Sigmoid colon (tissue), 7 donors: ENCODE data around the gene PCDH12. TPM values are rescaled to one million over a fixed set of nuclear protein-coding genes. Genes with fewer than 3 reads are reported as not detected.

Source experiments
- DNase-seq: peaks from one replicate; pipeline ENCODE4 v3.0.0-alpha.2; 2019
- H3K27ac ChIP-seq, 4 donors: fragments of 200-600 bp; sonication (generic); one replicate each; pipeline ENCODE4 v1.5.1; 2016 to 2019; ENCODE audit warnings: mild to moderate bottlenecking in 1 of 4
- H3K27me3 ChIP-seq, 3 donors: fragments of 200-600 bp; sonication (generic); one replicate each; pipeline ENCODE4 v1.5.1; 2019; ENCODE audit warnings: mild to moderate bottlenecking in 1 of 3
- H3K36me3 ChIP-seq, 4 donors: fragments of 200-600 bp; sonication (generic); one replicate each; pipeline ENCODE4 v1.5.1; 2016 to 2019
- H3K4me1 ChIP-seq, 4 donors: fragments of 200-600 bp; sonication (generic); one replicate each; pipeline ENCODE4 v1.5.1; 2017 to 2019
- H3K4me3 ChIP-seq, 4 donors: fragments of 200-600 bp; sonication (generic); one replicate each; pipeline ENCODE4 v1.5.1; 2017 to 2019; ENCODE audit warnings: mild to moderate bottlenecking in 2 of 4, moderate library complexity in 1 of 4
- H3K9me3 ChIP-seq, 4 donors: fragments of 200-600 bp in 3 of 4; sonication (generic) in 3 of 4; one replicate each; pipeline versions ENCODE4 v1.5.1 to v1.6.1; 2013 to 2019
- EP300 ChIP-seq, 4 donors: sonication (generic); formaldehyde crosslinking; IDR thresholded peaks; one replicate each; pipeline ENCODE4 v1.6.1; 2017; ENCODE audit warnings: antibody characterized with exemption in 4 of 4
- POLR2A ChIP-seq, 2 donors: fragments of 450-650 bp; IDR thresholded peaks; one replicate each; pipeline ENCODE4 v1.6.1; 2016; ENCODE audit warnings: antibody characterized with exemption in 2 of 2, mild to moderate bottlenecking in 2 of 2, moderate library complexity in 2 of 2
- POLR2AphosphoS5 ChIP-seq, 4 donors: sonication (generic); formaldehyde crosslinking; IDR thresholded peaks; one replicate each; pipeline ENCODE4 v1.6.1; 2017; ENCODE audit warnings: antibody characterized with exemption in 4 of 4
- WGBS, 2 donors: extraction: QIAGEN DNeasy Blood & Tissue Kit; methylation state at CpG; one replicate each; pipeline ENCODE4 v1.1.7; 2013; 5-methylcytosine and 5-hydroxymethylcytosine counted together
- intact Hi-C: fragments of 100-400 bp; cut with DNase I; formaldehyde crosslinking; loops from one replicate; pipeline ENCODE4 v1.15.1; 2023
- polyA plus RNA-seq, 3 donors: library from polyadenylated mRNA; stranded (reverse); fragments of 200-250 nt; gene quantifications; one replicate each; pipeline ENCODE4 v1.2.3, GENCODE V29; 2013
- total RNA-seq, 4 donors: library from RNA; depleted of rRNA; stranded (reverse); fragments of >200 nt; gene quantifications; one replicate each; pipeline ENCODE4 v1.1.0, GENCODE V29; 2016
- TF ChIP-seq, protein P1 (sequence below), 4 experiments: fragments of 450-650 bp in 3 of 4; fragments of 200-600 bp in 1 of 4; IDR thresholded peaks; one replicate each; pipeline ENCODE4 v1.5.1; 2016 to 2019; ENCODE audit warnings: antibody characterized with exemption in 4 of 4, mild to moderate bottlenecking in 3 of 4, moderate library complexity in 2 of 4
- donor health status: healthy with polysubstance abuse.
- donor health status: Bipolar disorder and iron deficiency.
- donor health status: healthy.

PCDH12 gene
- total and polyA plus RNA-seq, 7 donors = 0.23 to 6.2 (median 0.69) TPM

DNA sequence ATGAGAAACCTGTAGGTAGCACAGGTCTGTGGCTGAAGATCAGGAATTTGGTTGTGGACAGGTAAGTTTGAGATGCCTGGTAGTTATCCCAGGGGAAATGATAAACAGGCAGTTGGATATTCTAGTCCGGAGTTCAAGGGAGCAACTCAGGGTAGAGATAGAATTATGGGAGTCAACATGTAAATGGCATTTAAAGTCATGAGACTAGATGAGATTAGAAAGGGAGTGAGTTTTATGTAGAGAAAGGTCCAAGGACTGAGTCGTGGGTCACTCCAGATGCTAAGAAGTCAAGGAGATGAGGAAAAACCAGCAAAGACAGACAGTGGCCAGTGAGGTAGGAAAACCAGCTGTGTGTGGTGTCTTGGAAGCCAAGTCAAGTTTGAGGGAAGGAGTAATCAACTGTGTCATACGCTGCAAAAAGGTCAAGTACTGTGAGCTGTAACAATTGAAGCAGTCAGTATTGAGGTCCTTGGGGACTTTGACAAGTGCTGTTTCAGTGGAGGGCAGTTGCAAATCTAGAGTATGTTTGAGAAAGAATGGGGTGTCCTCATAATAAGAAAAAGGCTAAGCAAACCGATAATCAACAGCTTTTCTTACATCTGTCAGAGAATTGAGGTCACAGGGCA, 36.6 kb upstream of the PCDH12 start:
- Histone ChIP-seq H3K4me3 (no peak overlapping the region), H3K9me3 (no peaks in the 10 kb centered on the region), H3K36me3 (peaks cover 0 to 60% (median 10%) of the 10 kb centered on the region in 4 donors), H3K4me1 (peaks cover 0 to 5% (median 0%) of the 10 kb centered on the region in 4 donors), H3K27me3 (no peaks in the 10 kb centered on the region), H3K27ac (no peak overlapping the region)
- no peak for TF ChIP-seq POLR2AphosphoS5 (IDR thresholded peaks at IDR 0.05)
- TF ChIP-seq, protein P1, sequence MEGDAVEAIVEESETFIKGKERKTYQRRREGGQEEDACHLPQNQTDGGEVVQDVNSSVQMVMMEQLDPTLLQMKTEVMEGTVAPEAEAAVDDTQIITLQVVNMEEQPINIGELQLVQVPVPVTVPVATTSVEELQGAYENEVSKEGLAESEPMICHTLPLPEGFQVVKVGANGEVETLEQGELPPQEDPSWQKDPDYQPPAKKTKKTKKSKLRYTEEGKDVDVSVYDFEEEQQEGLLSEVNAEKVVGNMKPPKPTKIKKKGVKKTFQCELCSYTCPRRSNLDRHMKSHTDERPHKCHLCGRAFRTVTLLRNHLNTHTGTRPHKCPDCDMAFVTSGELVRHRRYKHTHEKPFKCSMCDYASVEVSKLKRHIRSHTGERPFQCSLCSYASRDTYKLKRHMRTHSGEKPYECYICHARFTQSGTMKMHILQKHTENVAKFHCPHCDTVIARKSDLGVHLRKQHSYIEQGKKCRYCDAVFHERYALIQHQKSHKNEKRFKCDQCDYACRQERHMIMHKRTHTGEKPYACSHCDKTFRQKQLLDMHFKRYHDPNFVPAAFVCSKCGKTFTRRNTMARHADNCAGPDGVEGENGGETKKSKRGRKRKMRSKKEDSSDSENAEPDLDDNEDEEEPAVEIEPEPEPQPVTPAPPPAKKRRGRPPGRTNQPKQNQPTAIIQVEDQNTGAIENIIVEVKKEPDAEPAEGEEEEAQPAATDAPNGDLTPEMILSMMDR (IDR thresholded peaks at IDR 0.05) = no peak
- TF ChIP-seq POLR2A (IDR thresholded peaks at IDR 0.05) = no peak
- DNase-seq = no peak
- WGBS, 2 donors = 66 to 70% methylated on average over 4 of the region's 4 CpGs
- intact Hi-C loops = loop anchor here (10.0 kb wide), 1 partner anchor 550 kb away; no protein-coding TSS in a partner anchor

GRCh38 chr5:141992349-141992963, 34.5 kb upstream of the PCDH12 start:
- DNase-seq = peak; percentile 83
- Histone ChIP-seq H3K4me1 (peaks cover 0 to 5% (median 0%) of the 10 kb centered on the region in 4 donors), H3K27ac (peak overlapping the region in 1 of 4 donors; percentile 21), H3K36me3 (peaks cover 0 to 60% (median 12%) of the 10 kb centered on the region in 4 donors), H3K9me3 (no peaks in the 10 kb centered on the region), H3K4me3 (no peak overlapping the region), H3K27me3 (no peaks in the 10 kb centered on the region)
- WGBS, 2 donors = 9 to 19% methylated on average over 2 of the region's 2 CpGs
- intact Hi-C loops = loop anchor here (2.0 to 10.0 kb wide), 2 partner anchors 150 to 552 kb away; no protein-coding TSS in a partner anchor
- TF ChIP-seq POLR2AphosphoS5 (IDR thresholded peaks at IDR 0.05) = no peak
- TF ChIP-seq POLR2A (IDR thresholded peaks at IDR 0.05) = no peak
- TF ChIP-seq, protein P1 (IDR thresholded peaks at IDR 0.05) = peak; percentile 34 to 80 (median 59)

DNA sequence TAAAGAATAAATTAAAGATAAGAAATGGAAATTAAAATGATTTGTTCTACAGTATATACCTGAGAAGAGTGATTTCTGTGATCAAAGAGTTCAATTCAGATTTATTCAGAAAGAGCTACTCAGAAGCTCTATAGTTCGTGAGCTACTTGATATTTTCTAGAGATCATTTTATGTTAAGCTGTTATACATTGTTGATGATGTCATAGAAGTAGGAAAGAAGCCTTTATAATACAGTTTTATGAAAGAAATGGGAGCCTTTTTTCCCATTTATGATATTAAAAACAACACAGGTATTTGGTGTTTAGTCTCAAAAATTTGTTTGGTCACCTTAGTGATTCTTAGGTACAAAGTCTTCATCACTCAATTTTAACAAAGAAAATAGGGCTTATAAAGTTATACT, 31.7 kb upstream of the PCDH12 start:
- peaks cover 5 to 85% (median 34%) of the 10 kb centered on the region in 4 donors for H3K36me3 ChIP-seq
- peaks cover 0 to 5% (median 0%) of the 10 kb centered on the region in 4 donors for H3K4me1 ChIP-seq
- H3K27ac ChIP-seq = no peak overlapping the region
- intact Hi-C loops = loop anchor here (10.0 kb wide), 1 partner anchor 555 kb away; no protein-coding TSS in a partner anchor
- no peaks in the 10 kb centered on the region for H3K9me3 ChIP-seq
- TF ChIP-seq POLR2A (IDR thresholded peaks at IDR 0.05) (no peak), EP300 (IDR thresholded peaks at IDR 0.05) (no peak), POLR2AphosphoS5 (IDR thresholded peaks at IDR 0.05) (no peak)
- TF ChIP-seq, protein P1 (IDR thresholded peaks at IDR 0.05) = no peak
- DNase-seq = no peak
- H3K27me3 ChIP-seq = no peaks in the 10 kb centered on the region
- no peak overlapping the region for H3K4me3 ChIP-seq
- 0% methylated on average over 1 of the region's 1 CpG for WGBS, 2 donors

DNA sequence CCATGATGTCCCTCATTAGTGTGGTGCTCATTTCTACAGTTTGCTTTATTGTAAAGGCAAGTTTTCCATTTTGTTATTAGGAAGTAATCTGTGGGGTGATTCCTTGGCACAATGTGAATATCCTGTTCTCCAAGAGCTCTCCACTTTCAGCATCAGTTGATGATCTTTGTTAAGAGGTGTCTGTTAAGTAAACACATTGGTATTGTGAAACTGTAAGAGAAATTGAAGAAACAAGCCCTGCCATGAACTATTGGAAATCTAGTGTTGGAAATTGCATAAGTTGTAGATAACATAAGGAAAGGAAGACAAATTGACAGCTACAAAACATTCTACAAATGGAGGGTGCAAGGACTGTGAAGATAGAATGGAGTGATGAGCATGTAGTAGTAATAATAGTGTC, 28.1 kb upstream of the PCDH12 start:
- Histone ChIP-seq H3K4me3 (no peak overlapping the region), H3K36me3 (peaks cover 24 to 96% (median 40%) of the 10 kb centered on the region in 4 donors), H3K9me3 (no peaks in the 10 kb centered on the region), H3K4me1 (no peaks in the 10 kb centered on the region), H3K27me3 (no peaks in the 10 kb centered on the region), H3K27ac (no peak overlapping the region)
- no peak for DNase-seq
- intact Hi-C loops = no loop called here
- no peak for TF ChIP-seq POLR2A (IDR thresholded peaks at IDR 0.05)
- TF ChIP-seq, protein P1 (IDR thresholded peaks at IDR 0.05) = no peak
- TF ChIP-seq POLR2AphosphoS5 (IDR thresholded peaks at IDR 0.05) = no peak
- TF ChIP-seq EP300 (IDR thresholded peaks at IDR 0.05) = no peak
